Measurements from ENCODE around the gene GRIPAP1.

GRCh38 chrX:49003696-49004095 is 1.6 kb upstream of the GRIPAP1 start:
- TF ChIP-seq POLR2A (IDR thresholded peaks at IDR 0.05): no peak
- TF ChIP-seq POLR2AphosphoS5 (IDR thresholded peaks at IDR 0.05): no peak
- no peak for TF ChIP-seq CTCF (IDR thresholded peaks at IDR 0.05)
